Neural cell (in vitro differentiated cells): ENCODE data around the gene TFB1M. TPM values are rescaled to one million over a fixed set of nuclear protein-coding genes. Genes with fewer than 3 reads are reported as not detected.

Experiments
- H2AFZ ChIP-seq: fragments of 200-600, 300-800 bp; sonication (generic), shearing (Covaris generic); 2 replicates; pipeline ENCODE4 v1.6.0; 2014; ENCODE audit warnings: low read depth, mild to moderate bottlenecking, antibody characterized with exemption, low read length, moderate library complexity
- H3F3A ChIP-seq: fragments of 200-600 bp; shearing (Covaris generic); 2 replicates; pipeline ENCODE4 v1.6.1; 2016; ENCODE audit warnings: mild to moderate bottlenecking, moderate library complexity, mixed read lengths, antibody characterized with exemption, low read length; ENCODE audit not compliant: insufficient read depth, poor library complexity, severe bottlenecking
- H3K27ac ChIP-seq: fragments of 200-600, 300-800 bp; sonication (generic), shearing (Covaris generic); 2 replicates; pipeline ENCODE4 v1.5.1; 2014; ENCODE audit warnings: mild to moderate bottlenecking, low read length, moderate library complexity
- H3K27me3 ChIP-seq: fragments of 300-800, 200-600 bp; sonication (generic), shearing (Covaris generic); 2 replicates; pipeline ENCODE4 v1.6.0; 2014; ENCODE audit warnings: mild to moderate bottlenecking, low read depth, low read length, moderate library complexity; ENCODE audit not compliant: insufficient read depth
- H3K36me3 ChIP-seq: fragments of 300-800, 200-600 bp; sonication (generic), shearing (Covaris generic); 2 replicates; pipeline ENCODE4 v1.5.1; 2014; ENCODE audit warnings: mild to moderate bottlenecking, antibody characterized with exemption, low read length, moderate library complexity; ENCODE audit not compliant: insufficient read depth
- H3K4me2 ChIP-seq: fragments of 300-800, 200-600 bp; sonication (generic), shearing (Covaris generic); 2 replicates; pipeline ENCODE4 v1.6.0; 2014; ENCODE audit warnings: mild to moderate bottlenecking, low read length
- H3K4me3 ChIP-seq: fragments of 300-800, 200-600 bp; sonication (generic), shearing (Covaris generic); 2 replicates; pipeline ENCODE4 v1.5.1; 2014; ENCODE audit warnings: mild to moderate bottlenecking, low read length, moderate library complexity
- H3K79me2 ChIP-seq: fragments of 200-600 bp; shearing (Covaris generic); replicated peaks from 2 replicates; pipeline ENCODE4 v1.6.0; 2014; ENCODE audit warnings: mild to moderate bottlenecking, low read length, moderate library complexity; ENCODE audit not compliant: insufficient read depth
- H3K9ac ChIP-seq: fragments of 300-800, 200-600 bp; sonication (generic), shearing (Covaris generic); 2 replicates; pipeline ENCODE4 v1.6.1; 2016; ENCODE audit warnings: mild to moderate bottlenecking, low read length, mixed read lengths
- H3K9me2 ChIP-seq: fragments of 200-600 bp; shearing (Covaris generic); 2 replicates; pipeline ENCODE4 v1.6.1; 2016; ENCODE audit warnings: mild to moderate bottlenecking, low read length, mixed read lengths; ENCODE audit not compliant: insufficient read depth
- H3K9me3 ChIP-seq: fragments of 200-600, 300-800 bp; sonication (generic), shearing (Covaris generic); 2 replicates; pipeline ENCODE4 v1.6.1; 2016; ENCODE audit warnings: mild to moderate bottlenecking, mixed run types, low read length, moderate library complexity, mixed read lengths
- H4K20me1 ChIP-seq: fragments of 200-600 bp; shearing (Covaris generic); 2 replicates; pipeline ENCODE4 v1.6.1; 2016; ENCODE audit warnings: mild to moderate bottlenecking, mixed run types; ENCODE audit not compliant: insufficient read depth
- EP300 ChIP-seq: fragments of 450-650 bp; conservative IDR thresholded peaks from 2 replicates; pipeline ENCODE4 v1.6.1; 2014; ENCODE audit warnings: antibody characterized with exemption, mild to moderate bottlenecking, moderate library complexity; ENCODE audit not compliant: poor library complexity, severe bottlenecking
- EZH2 ChIP-seq: fragments of 200-600, 300-800 bp; shearing (Covaris generic), sonication (generic); IDR thresholded peaks from 2 replicates; pipeline ENCODE4 v1.6.1; 2014; ENCODE audit warnings: antibody characterized with exemption, low read length, borderline replicate concordance, mild to moderate bottlenecking; ENCODE audit not compliant: insufficient read depth, poor library complexity, severe bottlenecking
- MXI1 ChIP-seq: fragments of 450-650 bp; conservative IDR thresholded peaks from 2 replicates; pipeline ENCODE4 v1.6.1; 2014; ENCODE audit warnings: antibody characterized with exemption, mild to moderate bottlenecking; ENCODE audit not compliant: poor library complexity, severe bottlenecking
- POLR2AphosphoS5 ChIP-seq: IDR thresholded peaks from 2 replicates; pipeline ENCODE4 v1.6.1; 2012
- RAD21 ChIP-seq: fragments of 450-650 bp; conservative IDR thresholded peaks from 2 replicates; pipeline ENCODE4 v1.6.1; 2014; ENCODE audit warnings: antibody characterized with exemption, mild to moderate bottlenecking, moderate library complexity
- SMC3 ChIP-seq: fragments of 450-650 bp; conservative IDR thresholded peaks from 2 replicates; pipeline ENCODE4 v1.6.1; 2014; ENCODE audit warnings: antibody characterized with exemption, mild to moderate bottlenecking, moderate library complexity; ENCODE audit not compliant: poor library complexity
- TAF1 ChIP-seq: IDR thresholded peaks from 2 replicates; pipeline ENCODE4 v1.6.1; 2012; ENCODE audit warnings: low read depth
- polyA plus RNA-seq: library from polyadenylated mRNA; depleted of rRNA; stranded (reverse); fragments of >200 nt; gene quantifications from 2 replicates; pipeline ENCODE4 v1.2.3, GENCODE V29; 2014
- TF ChIP-seq, protein P1 (sequence below): fragments of 450-650 bp; IDR thresholded peaks from 2 replicates; pipeline ENCODE4 v1.5.1; 2014; ENCODE audit warnings: antibody characterized with exemption, mild to moderate bottlenecking, moderate library complexity; ENCODE audit not compliant: poor library complexity, severe bottlenecking
- TF ChIP-seq, protein P2 (sequence below): IDR thresholded peaks from 2 replicates; pipeline ENCODE4 v1.6.1; 2012; ENCODE audit warnings: borderline replicate concordance

Gene TFB1M
- polyA plus RNA-seq, 1 donor from 2014 or later = 15.5 TPM

DNA sequence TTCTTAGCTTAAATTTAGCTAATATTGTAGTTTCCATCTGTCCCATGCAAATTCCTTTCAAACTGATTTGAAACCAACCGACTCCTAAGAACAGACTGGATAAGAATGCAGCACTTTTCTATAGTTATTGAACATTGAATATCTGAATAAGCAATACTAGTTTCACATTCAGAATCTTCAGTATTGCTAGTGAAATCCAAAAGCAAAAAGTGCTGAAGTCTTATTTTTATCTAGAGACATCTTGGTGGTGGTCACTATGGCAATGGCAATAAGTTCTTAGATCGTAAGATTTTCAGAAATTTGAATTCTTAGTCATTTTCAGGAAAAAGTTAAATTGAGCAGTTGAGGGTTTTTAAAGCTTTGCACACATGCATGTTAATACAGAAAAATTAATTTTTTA is 2.7 kb downstream of the TFB1M start:
- H3K4me3 ChIP-seq = no peak overlapping the region
- H3K9me3 ChIP-seq = no peaks in the 10 kb centered on the region
- no peak overlapping the region for H3K9ac ChIP-seq
- peaks cover 7% of the 10 kb centered on the region for H3K79me2 ChIP-seq
- no peak overlapping the region for H3K4me2 ChIP-seq
- H3K9me2 ChIP-seq = no peaks in the 10 kb centered on the region
- TF ChIP-seq POLR2AphosphoS5 (no peak), RAD21 (no peak), SMC3 (no peak), EZH2 (no peak), MXI1 (no peak), EP300 (no peak), TAF1 (no peak)
- TF ChIP-seq, protein P1, sequence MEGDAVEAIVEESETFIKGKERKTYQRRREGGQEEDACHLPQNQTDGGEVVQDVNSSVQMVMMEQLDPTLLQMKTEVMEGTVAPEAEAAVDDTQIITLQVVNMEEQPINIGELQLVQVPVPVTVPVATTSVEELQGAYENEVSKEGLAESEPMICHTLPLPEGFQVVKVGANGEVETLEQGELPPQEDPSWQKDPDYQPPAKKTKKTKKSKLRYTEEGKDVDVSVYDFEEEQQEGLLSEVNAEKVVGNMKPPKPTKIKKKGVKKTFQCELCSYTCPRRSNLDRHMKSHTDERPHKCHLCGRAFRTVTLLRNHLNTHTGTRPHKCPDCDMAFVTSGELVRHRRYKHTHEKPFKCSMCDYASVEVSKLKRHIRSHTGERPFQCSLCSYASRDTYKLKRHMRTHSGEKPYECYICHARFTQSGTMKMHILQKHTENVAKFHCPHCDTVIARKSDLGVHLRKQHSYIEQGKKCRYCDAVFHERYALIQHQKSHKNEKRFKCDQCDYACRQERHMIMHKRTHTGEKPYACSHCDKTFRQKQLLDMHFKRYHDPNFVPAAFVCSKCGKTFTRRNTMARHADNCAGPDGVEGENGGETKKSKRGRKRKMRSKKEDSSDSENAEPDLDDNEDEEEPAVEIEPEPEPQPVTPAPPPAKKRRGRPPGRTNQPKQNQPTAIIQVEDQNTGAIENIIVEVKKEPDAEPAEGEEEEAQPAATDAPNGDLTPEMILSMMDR = no peak
- TF ChIP-seq, protein P2, sequence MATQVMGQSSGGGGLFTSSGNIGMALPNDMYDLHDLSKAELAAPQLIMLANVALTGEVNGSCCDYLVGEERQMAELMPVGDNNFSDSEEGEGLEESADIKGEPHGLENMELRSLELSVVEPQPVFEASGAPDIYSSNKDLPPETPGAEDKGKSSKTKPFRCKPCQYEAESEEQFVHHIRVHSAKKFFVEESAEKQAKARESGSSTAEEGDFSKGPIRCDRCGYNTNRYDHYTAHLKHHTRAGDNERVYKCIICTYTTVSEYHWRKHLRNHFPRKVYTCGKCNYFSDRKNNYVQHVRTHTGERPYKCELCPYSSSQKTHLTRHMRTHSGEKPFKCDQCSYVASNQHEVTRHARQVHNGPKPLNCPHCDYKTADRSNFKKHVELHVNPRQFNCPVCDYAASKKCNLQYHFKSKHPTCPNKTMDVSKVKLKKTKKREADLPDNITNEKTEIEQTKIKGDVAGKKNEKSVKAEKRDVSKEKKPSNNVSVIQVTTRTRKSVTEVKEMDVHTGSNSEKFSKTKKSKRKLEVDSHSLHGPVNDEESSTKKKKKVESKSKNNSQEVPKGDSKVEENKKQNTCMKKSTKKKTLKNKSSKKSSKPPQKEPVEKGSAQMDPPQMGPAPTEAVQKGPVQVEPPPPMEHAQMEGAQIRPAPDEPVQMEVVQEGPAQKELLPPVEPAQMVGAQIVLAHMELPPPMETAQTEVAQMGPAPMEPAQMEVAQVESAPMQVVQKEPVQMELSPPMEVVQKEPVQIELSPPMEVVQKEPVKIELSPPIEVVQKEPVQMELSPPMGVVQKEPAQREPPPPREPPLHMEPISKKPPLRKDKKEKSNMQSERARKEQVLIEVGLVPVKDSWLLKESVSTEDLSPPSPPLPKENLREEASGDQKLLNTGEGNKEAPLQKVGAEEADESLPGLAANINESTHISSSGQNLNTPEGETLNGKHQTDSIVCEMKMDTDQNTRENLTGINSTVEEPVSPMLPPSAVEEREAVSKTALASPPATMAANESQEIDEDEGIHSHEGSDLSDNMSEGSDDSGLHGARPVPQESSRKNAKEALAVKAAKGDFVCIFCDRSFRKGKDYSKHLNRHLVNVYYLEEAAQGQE = no peak
- no peaks in the 10 kb centered on the region for H4K20me1 ChIP-seq
- no peaks in the 10 kb centered on the region for H3K27me3 ChIP-seq
- no peaks in the 10 kb centered on the region for H3F3A ChIP-seq
- no peak overlapping the region for H2AFZ ChIP-seq
- H3K36me3 ChIP-seq = no peaks in the 10 kb centered on the region
- no peak overlapping the region for H3K27ac ChIP-seq

DNA sequence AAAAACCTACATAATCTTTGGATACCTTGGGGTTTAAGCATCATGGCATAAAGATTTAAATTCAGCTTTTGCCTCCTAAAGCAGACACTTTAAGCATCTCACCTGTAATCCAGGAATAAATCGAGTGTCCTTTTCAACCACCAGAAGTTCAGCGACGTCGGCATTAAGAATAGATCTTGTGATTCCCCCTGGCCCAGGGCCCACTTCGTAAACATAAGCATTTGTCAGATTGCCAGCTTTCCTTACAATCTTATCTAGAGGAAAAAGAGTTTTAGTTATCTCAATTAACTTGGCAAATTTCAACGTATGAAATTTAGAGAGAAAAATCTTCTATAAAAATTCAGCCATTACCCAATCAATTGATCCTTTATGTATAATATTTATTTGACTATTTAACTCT is 3.2 kb downstream of the TFB1M start:
- H3K79me2 ChIP-seq = peaks cover 7% of the 10 kb centered on the region

More for the DNA sequence above, 3.2 kb downstream of the TFB1M start:
- Histone ChIP-seq H3K4me3 (no peak overlapping the region), H3K4me2 (no peak overlapping the region), H3K27ac (no peak overlapping the region), H4K20me1 (no peaks in the 10 kb centered on the region), H2AFZ (no peak overlapping the region), H3F3A (no peaks in the 10 kb centered on the region), H3K9me2 (no peaks in the 10 kb centered on the region), H3K36me3 (no peaks in the 10 kb centered on the region), H3K27me3 (no peaks in the 10 kb centered on the region), H3K9me3 (no peaks in the 10 kb centered on the region), H3K9ac (no peak overlapping the region)
- no peak for TF ChIP-seq SMC3
- TF ChIP-seq EZH2 = no peak
- TF ChIP-seq, protein P2 = no peak
